ENCODE results near the gene NFX1.

- TF ChIP-seq POLR2AphosphoS5 (IDR thresholded peaks at IDR 0.05) (no peak), CTCF (IDR thresholded peaks at IDR 0.05) (no peak), POLR2A (IDR thresholded peaks at IDR 0.05) (no peak)
These were observed 25.1 kb downstream of the NFX1 start for GRCh38 chr9:33315371-33315770.

All from transverse colon (tissue), 4 donors.